Lung microvascular endothelial cell (primary cell): ENCODE data around the gene EFNA3. TPM values are rescaled to one million over a fixed set of nuclear protein-coding genes. Genes with fewer than 3 reads are reported as not detected.
"Not testable (repeated sequence)": the region's sequence is repeated elsewhere in the genome, so short reads cannot be mapped to it uniquely, and the experiment has no call there.

Experiments
- DNase-seq, 2 donors: peaks; one replicate each; pipeline versions ENCODE4 v3.0.0 to v3.0.0-alpha.2; 2010; ENCODE audit warnings: low read depth in 2 of 2
- total RNA-seq: library from RNA; depleted of rRNA; stranded (reverse); fragments of >200 nt; gene quantifications from 2 replicates; pipeline ENCODE4 v1.2.1, GENCODE V29; 2014

The EFNA3 gene
- total RNA-seq, 1 donor from 2014 or later: 0.79 TPM

GRCh38 chr1:155108296-155108695, 29.7 kb downstream of the EFNA3 start:
- DNase-seq: no peak

- no peak for DNase-seq
Measured at GRCh38 chr1:155110381-155110780, 31.7 kb downstream of the EFNA3 start.

- no peak for DNase-seq
Measured at GRCh38 chr1:155110826-155111225, 32.2 kb downstream of the EFNA3 start.

- no peak for DNase-seq
Measured at GRCh38 chr1:155113450-155113980, 34.9 kb downstream of the EFNA3 start.

- DNase-seq: no peak
Measured at GRCh38 chr1:155116113-155116764, 37.6 kb downstream of the EFNA3 start.

- DNase-seq: no peak
Measured at GRCh38 chr1:155117610-155118009, 39.0 kb downstream of the EFNA3 start.

GRCh38 chr1:155118090-155118489, 39.5 kb downstream of the EFNA3 start:
- not testable (repeated sequence) for DNase-seq

- DNase-seq: no peak
Measured at GRCh38 chr1:155120253-155120652, 41.6 kb downstream of the EFNA3 start.

- no peak for DNase-seq
Measured at GRCh38 chr1:155121249-155121648, 42.6 kb downstream of the EFNA3 start.

- DNase-seq: no peak
Measured at GRCh38 chr1:155122308-155122707, 43.7 kb downstream of the EFNA3 start.

- peak; percentile 75 to 90 for DNase-seq
Measured at GRCh38 chr1:155123801-155124200, 45.2 kb downstream of the EFNA3 start.

- peak; percentile 50 to 89 for DNase-seq
Measured at GRCh38 chr1:155124503-155125463, 46.1 kb downstream of the EFNA3 start.

GRCh38 chr1:155125511-155125945, 46.9 kb downstream of the EFNA3 start:
- no peak for DNase-seq

GRCh38 chr1:155125946-155126555, 47.4 kb downstream of the EFNA3 start:
- DNase-seq: peak; percentile 29 to 91

GRCh38 chr1:155126556-155127104, 48.0 kb downstream of the EFNA3 start:
- peak; percentile 63 to 86 for DNase-seq

- DNase-seq: peak; percentile 87 to 96
Measured at GRCh38 chr1:155127105-155127966, 48.7 kb downstream of the EFNA3 start, which contains the start of gene EFNA1. Gene EFNA1 (plus strand): TSS chr1:155127876. CDS start chr1:155127978, 102 bp downstream.

GRCh38 chr1:155127967-155128754, 49.5 kb downstream of the EFNA3 start:
- peak in 1 of 2 donors; percentile 35 for DNase-seq

GRCh38 chr1:155128755-155129473, 50.3 kb downstream of the EFNA3 start:
- DNase-seq: peak; percentile 93 to 95
